BLaER1 treated with 17β-estradiol and CSF1 and Interleukin-3, amounts not matched to agents 10 nM and 100 nM (cell line): ENCODE results near the gene IL1A.
A peak's percentile ranks its signal among the peaks of the same experiment; 100 is the strongest.

Source experiments
- H3K27ac ChIP-seq, 11 experiments: shearing (Covaris generic); formaldehyde crosslinking; 2 replicates each; pipeline ENCODE4 v1.8.1; 2022
- H3K27me3 ChIP-seq, 11 experiments: shearing (Covaris generic); formaldehyde crosslinking; 2 replicates each; pipeline ENCODE4 v1.8.1; 2022
- H3K36me3 ChIP-seq, 11 experiments: shearing (Covaris generic); formaldehyde crosslinking; 2 replicates each; pipeline ENCODE4 v1.8.1; 2022
- H3K4me1 ChIP-seq, 10 experiments: shearing (Covaris generic); formaldehyde crosslinking; 2 replicates each; pipeline ENCODE4 v1.8.1; 2022
- H3K4me2 ChIP-seq, 11 experiments: shearing (Covaris generic); formaldehyde crosslinking; 2 replicates each; pipeline ENCODE4 v1.8.1; 2022
- H3K4me3 ChIP-seq, 10 experiments: shearing (Covaris generic); formaldehyde crosslinking; 2 replicates each; pipeline ENCODE4 v1.8.1; 2022
- H3K9ac ChIP-seq, 11 experiments: shearing (Covaris generic); formaldehyde crosslinking; 2 replicates each; pipeline ENCODE4 v1.8.1; 2022
- H3K9me3 ChIP-seq, 11 experiments: shearing (Covaris generic); formaldehyde crosslinking; replicated peaks in 1 of 11; 2 replicates each; pipeline ENCODE4 v1.8.1; 2022
- H4K20me1 ChIP-seq, 11 experiments: shearing (Covaris generic); formaldehyde crosslinking; 2 replicates each; pipeline ENCODE4 v1.8.1; 2022
- Cebpa-rat ChIP-seq, 11 experiments: shearing (Covaris generic); IDR thresholded peaks; 2 replicates each; pipeline ENCODE4 v1.8.1; 2022

IL1A gene

DNA sequence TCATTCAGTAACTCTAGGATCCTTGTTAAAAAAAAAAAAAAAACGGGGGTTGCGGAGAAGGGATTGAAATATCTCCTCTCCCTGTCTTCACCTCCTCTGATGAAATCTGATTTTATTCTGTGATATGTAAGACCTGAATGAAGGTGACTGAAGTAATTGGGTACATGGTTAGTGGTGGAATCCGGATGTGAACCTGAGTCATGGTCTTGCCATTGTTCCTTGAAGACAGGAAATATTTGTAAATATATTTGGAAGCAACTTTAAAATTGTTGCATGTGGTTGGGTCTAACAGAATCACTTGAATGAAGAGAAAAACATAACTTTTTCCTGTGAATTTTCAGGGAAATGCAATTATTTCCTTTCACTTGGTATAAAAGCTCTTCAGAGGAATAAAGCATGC lies 3.0 kb upstream of the IL1A start:
- peak overlapping the region in 6 of 11 experiments; percentile 29 to 65 (median 58); a peak in 9 of 22 replicates for H3K27ac ChIP-seq

DNA sequence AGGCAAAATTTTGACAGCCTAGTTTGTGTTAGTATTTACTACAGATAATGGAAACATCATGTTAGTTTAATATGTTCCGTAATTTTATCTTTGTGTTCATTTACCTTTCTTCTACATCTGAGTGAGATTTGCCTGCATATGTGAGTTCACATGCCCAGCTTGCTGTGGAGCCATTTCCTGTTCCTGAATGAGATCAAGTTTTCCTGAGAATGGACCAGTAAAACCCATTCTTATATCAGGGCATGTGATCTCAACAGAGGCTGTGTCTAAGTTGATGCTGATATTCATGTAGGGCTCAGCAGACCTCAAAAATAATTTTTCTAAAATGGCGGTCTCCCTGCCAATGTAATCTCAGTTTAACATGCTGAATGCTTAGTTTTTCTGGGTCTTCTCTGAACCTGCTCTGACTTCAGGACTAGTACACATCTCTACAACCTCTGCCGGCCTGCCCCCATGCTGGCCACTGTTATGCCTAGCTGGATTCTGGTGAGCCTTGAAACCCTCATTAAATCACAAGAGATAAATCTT lies 1.0 kb downstream of the IL1A start:
- H3K4me2 ChIP-seq, result 0 out of 22 replicates have a peak overlapping the region, but pooled peaks of 1 of the 11 experiments have one; percentile 3
- peaks cover 11 to 43% (median 23%) of the 10 kb centered on the region in 10 experiments for H3K4me1 ChIP-seq
- no peaks in the 10 kb centered on the region for H4K20me1 ChIP-seq
- no peaks in the 10 kb centered on the region for H3K27me3 ChIP-seq
- H3K9me3 ChIP-seq, result peaks cover 0 to 20% (median 0%) of the 10 kb centered on the region in 11 experiments; a peak in 8 of 22 replicates
- no peak for TF ChIP-seq Cebpa-rat (IDR thresholded peaks at IDR 0.05)
- no peak overlapping the region for H3K4me3 ChIP-seq
- no peaks in the 10 kb centered on the region for H3K36me3 ChIP-seq
- no peak overlapping the region for H3K27ac ChIP-seq
- H3K9ac ChIP-seq, result no peak overlapping the region

More for the DNA sequence above, 3.0 kb upstream of the IL1A start:
- Histone ChIP-seq H3K27me3 (no peaks in the 10 kb centered on the region), H3K4me1 (peaks cover 5 to 42% (median 23%) of the 10 kb centered on the region in 10 experiments), H3K36me3 (peaks cover 0 to 7% (median 0%) of the 10 kb centered on the region in 11 experiments; a peak in 1 of 22 replicates), H4K20me1 (no peaks in the 10 kb centered on the region), H3K4me2 (peak overlapping the region in 7 of 11 experiments; percentile 5 to 71 (median 61); a peak in 12 of 22 replicates), H3K9me3 (peaks cover 0 to 60% (median 12%) of the 10 kb centered on the region in 11 experiments; a peak in 16 of 22 replicates), H3K9ac (no peak overlapping the region), H3K4me3 (no peak overlapping the region)
- no peak for TF ChIP-seq Cebpa-rat (IDR thresholded peaks at IDR 0.05)

DNA sequence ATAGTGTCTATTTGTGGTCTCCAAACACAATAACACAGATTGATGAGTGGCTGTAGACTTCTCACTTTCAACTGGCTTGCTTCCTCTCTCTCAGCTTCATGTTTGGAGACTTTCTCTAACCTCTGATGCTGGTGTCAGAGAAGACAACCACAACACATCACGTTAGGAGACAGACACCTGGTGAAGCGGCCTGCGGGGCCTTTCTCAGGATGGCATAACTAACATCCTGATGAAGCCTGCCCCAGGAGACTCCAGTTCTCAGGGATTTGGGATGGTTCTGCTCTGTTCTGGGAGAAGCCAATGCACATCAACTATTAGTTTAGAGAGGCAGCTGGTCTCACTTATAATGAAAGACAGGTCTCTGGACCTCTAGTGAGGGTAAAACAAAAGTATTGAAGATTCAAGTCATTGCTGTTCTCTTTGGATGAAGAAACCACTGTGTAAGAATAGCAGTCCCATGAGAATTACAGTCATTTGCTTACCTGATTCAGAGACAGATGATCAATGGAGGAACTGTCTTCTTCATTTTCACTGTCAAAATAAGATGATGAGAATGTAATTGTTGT lies 2.0 kb downstream of the IL1A start:
- TF ChIP-seq Cebpa-rat (IDR thresholded peaks at IDR 0.05), result no peak
- Histone ChIP-seq H3K27ac (no peak overlapping the region), H3K4me1 (peaks cover 11 to 34% (median 17%) of the 10 kb centered on the region in 10 experiments; a peak in 19 of 20 replicates), H3K9me3 (peaks cover 0 to 16% (median 0%) of the 10 kb centered on the region in 11 experiments; a peak in 8 of 22 replicates), H3K4me2 (peak overlapping the region in 10 of 11 experiments; percentile 7 to 45 (median 27); a peak in 16 of 22 replicates), H3K9ac (no peak overlapping the region), H3K4me3 (no peak overlapping the region), H3K27me3 (no peaks in the 10 kb centered on the region), H4K20me1 (no peaks in the 10 kb centered on the region), H3K36me3 (no peaks in the 10 kb centered on the region)

DNA sequence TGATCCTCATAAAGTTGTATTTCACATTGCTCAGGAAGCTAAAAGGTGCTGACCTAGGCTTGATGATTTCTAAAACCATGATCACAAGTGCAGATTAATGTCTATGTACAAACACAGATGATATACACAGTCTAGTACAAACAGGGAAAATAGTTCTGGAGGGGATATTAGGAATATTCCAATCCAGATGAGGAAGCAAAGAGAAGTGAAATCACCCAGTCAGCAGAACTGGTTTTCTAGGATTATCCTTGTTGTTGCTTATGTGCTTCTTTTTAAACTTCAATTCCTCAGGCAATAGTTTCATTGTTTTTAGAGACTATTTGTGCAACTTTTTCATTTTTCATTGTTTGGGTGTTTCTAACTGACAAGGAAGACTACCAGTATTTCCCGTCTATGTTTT lies 4.7 kb downstream of the IL1A start:
- Histone ChIP-seq H3K27me3 (no peaks in the 10 kb centered on the region), H3K9ac (no peak overlapping the region), H3K4me2 (no peak overlapping the region; a peak in 1 of 22 replicates), H3K36me3 (no peaks in the 10 kb centered on the region), H3K4me1 (peaks cover 17 to 35% (median 21%) of the 10 kb centered on the region in 10 experiments), H3K27ac (no peak overlapping the region), H4K20me1 (no peaks in the 10 kb centered on the region), H3K4me3 (no peak overlapping the region), H3K9me3 (peaks cover 0 to 7% (median 0%) of the 10 kb centered on the region in 11 experiments; a peak in 1 of 22 replicates)
- TF ChIP-seq Cebpa-rat (IDR thresholded peaks at IDR 0.05), result no peak

DNA sequence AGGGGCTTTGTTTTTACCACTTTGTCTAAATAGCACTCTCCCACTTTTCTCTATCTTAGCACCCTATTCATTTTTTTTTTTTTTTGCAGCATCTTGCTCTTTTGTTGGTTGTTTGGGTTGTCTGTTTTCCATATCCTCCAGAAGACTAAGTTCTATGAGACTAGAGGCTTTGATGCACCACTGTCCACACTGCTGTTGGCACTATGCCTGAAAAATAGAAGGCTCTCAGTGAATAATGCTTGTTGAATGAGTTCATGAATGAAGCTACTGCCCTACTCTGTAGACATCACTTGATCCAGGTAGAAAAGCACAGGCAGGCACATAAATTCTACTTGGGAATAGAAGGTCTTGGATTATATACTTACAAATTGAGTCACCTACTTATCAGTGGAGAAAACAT lies 7.3 kb downstream of the IL1A start:
- H3K27me3 ChIP-seq, result no peaks in the 10 kb centered on the region
- H4K20me1 ChIP-seq, result no peaks in the 10 kb centered on the region
- H3K27ac ChIP-seq, result no peak overlapping the region
- peaks cover 0 to 7% (median 0%) of the 10 kb centered on the region in 11 experiments; a peak in 1 of 22 replicates for H3K9me3 ChIP-seq
- no peak overlapping the region for H3K9ac ChIP-seq
- no peaks in the 10 kb centered on the region for H3K36me3 ChIP-seq
- no peak overlapping the region for H3K4me3 ChIP-seq
- no peak for TF ChIP-seq Cebpa-rat (IDR thresholded peaks at IDR 0.05)
- H3K4me1 ChIP-seq, result peaks cover 11 to 32% (median 22%) of the 10 kb centered on the region in 10 experiments
- peak overlapping the region in 8 of 11 experiments; percentile 32 to 57 (median 50); a peak in 15 of 22 replicates for H3K4me2 ChIP-seq

DNA sequence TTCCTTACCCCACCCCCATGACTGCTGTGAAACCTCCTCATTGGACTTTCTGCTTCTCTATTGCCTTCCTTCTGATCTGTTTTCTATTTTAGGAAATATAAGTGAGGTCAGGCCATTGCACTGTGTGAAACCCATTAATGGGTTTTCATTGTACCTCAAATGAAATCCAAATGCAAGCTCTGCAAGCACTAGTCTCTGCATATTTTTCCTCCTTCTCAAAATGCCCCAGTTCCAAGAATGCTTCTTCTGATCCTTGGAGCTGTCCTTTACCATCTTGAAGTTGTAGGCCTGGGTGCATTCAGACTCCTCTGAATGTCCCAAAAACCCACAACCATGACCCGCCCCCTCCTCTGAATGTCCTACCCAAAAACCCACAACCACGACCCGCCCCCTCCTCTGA lies 8.2 kb downstream of the IL1A start:
- Histone ChIP-seq H3K4me1 (peaks cover 11 to 34% (median 26%) of the 10 kb centered on the region in 10 experiments), H3K36me3 (no peaks in the 10 kb centered on the region), H4K20me1 (no peaks in the 10 kb centered on the region), H3K4me3 (no peak overlapping the region), H3K27ac (no peak overlapping the region), H3K9me3 (peaks cover 0 to 7% (median 0%) of the 10 kb centered on the region in 11 experiments; a peak in 1 of 22 replicates), H3K27me3 (no peaks in the 10 kb centered on the region), H3K4me2 (peak overlapping the region in 6 of 11 experiments; percentile 2 to 59 (median 28); a peak in 10 of 22 replicates), H3K9ac (no peak overlapping the region)
- TF ChIP-seq Cebpa-rat (IDR thresholded peaks at IDR 0.05), result no peak

DNA sequence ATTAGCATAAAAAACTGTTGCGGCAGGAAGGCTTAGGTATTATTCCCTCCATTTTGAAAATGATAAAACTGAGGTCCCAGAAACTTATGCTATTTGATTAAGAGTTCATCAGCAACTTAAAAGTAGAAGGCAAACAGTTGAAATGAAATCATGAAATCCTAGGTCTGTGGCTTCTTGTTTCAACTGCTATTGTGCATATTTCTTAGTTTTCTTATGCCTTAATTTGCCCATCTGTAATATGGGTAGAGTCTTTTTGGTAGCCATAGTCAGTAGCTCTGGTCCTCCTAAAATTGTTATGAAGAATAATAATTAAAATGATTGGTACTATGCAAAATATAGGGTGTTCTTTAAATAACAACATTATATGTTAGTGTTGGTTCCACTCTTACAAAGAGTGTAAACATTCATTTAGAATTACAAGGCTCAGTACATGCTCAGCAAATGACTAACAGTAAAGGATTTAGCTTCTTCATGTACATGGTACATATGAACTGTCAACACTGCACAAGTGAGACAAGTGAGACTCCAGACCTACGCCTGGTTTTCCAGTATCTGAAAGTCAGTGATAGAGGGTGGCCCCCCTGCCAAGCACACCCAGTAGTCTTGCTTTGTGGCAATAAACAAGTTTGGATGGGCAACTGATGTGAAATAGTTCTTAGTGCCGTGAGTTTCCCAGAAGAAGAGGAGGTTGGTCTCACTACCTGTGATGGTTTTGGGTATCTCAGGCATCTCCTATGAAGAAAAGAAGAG lies 9.6 kb downstream of the IL1A start:
- H3K4me2 ChIP-seq, result no peak overlapping the region
- H3K27me3 ChIP-seq, result no peaks in the 10 kb centered on the region
- no peak overlapping the region for H3K4me3 ChIP-seq
- H3K36me3 ChIP-seq, result no peaks in the 10 kb centered on the region
- no peak for TF ChIP-seq Cebpa-rat (IDR thresholded peaks at IDR 0.05)
- no peak overlapping the region for H3K9ac ChIP-seq
- H3K27ac ChIP-seq, result no peak overlapping the region
- peaks cover 0 to 19% (median 0%) of the 10 kb centered on the region in 11 experiments; a peak in 4 of 22 replicates for H3K9me3 ChIP-seq
- peaks cover 11 to 30% (median 26%) of the 10 kb centered on the region in 10 experiments for H3K4me1 ChIP-seq
- no peaks in the 10 kb centered on the region for H4K20me1 ChIP-seq

DNA sequence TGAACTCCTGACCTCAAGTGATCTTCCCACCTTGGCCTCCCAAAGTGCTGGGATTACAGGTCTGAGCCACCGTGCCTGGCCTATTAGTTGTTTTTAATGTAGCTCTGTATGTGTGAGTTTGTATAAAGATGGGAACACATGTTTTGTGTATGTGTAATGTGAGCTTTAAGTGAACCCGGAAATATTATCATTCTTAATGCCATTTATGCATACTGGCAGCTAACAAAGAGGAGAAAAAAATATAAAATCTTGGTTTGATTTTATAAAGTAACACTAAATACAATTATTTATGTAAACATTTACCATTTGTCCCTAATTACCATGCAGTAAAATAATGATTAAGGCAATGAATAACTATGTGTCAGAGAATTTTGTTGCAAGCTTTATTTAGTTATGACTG lies 10.7 kb downstream of the IL1A start:
- Histone ChIP-seq H3K4me3 (no peak overlapping the region), H3K36me3 (no peaks in the 10 kb centered on the region), H3K9ac (no peak overlapping the region), H3K27ac (no peak overlapping the region), H3K4me2 (peak overlapping the region in 2 of 11 experiments; percentile 37 to 57; a peak in 1 of 22 replicates), H3K4me1 (peaks cover 11 to 34% (median 28%) of the 10 kb centered on the region in 10 experiments), H3K27me3 (no peaks in the 10 kb centered on the region), H3K9me3 (peaks cover 0 to 30% (median 9%) of the 10 kb centered on the region in 11 experiments; a peak in 13 of 22 replicates), H4K20me1 (no peaks in the 10 kb centered on the region)
- no peak for TF ChIP-seq Cebpa-rat (IDR thresholded peaks at IDR 0.05)
